HG03095 (cell line): ENCODE measurements around the gene OSBPL6.
"Not testable (repeated sequence)": the region's sequence is repeated elsewhere in the genome, so short reads cannot be mapped to it uniquely, and the experiment has no call there.

Experiments used
- ATAC-seq: cut with Tn5 transposase; IDR thresholded peaks from one replicate; pipeline ENCODE4 v1.9.1; 2021; ENCODE audit warnings: moderate library complexity; ENCODE audit not compliant: unreplicated experiment

OSBPL6 gene

GRCh38 chr2:178197791-178198190 is 3.5 kb downstream of the OSBPL6 start:
- no peak for ATAC-seq

- ATAC-seq: not testable (repeated sequence)
Measured at GRCh38 chr2:178198441-178198840, 4.1 kb downstream of the OSBPL6 start.

- no peak for ATAC-seq
Measured at GRCh38 chr2:178199334-178199733, 5.0 kb downstream of the OSBPL6 start.

- ATAC-seq: no peak
Measured at GRCh38 chr2:178200331-178200730, 6.0 kb downstream of the OSBPL6 start.

- no peak for ATAC-seq
Measured at GRCh38 chr2:178202927-178203326, 8.6 kb downstream of the OSBPL6 start.

- no peak for ATAC-seq
Measured at GRCh38 chr2:178204977-178205376, 10.7 kb downstream of the OSBPL6 start.

GRCh38 chr2:178205853-178206521 is 11.7 kb downstream of the OSBPL6 start:
- ATAC-seq: no peak

GRCh38 chr2:178208336-178208735 is 14.0 kb downstream of the OSBPL6 start:
- ATAC-seq: no peak

GRCh38 chr2:178208817-178209216 is 14.5 kb downstream of the OSBPL6 start:
- no peak for ATAC-seq

- no peak for ATAC-seq
Measured at GRCh38 chr2:178211460-178211859, 17.1 kb downstream of the OSBPL6 start.

GRCh38 chr2:178211943-178212342 is 17.6 kb downstream of the OSBPL6 start:
- ATAC-seq: no peak

GRCh38 chr2:178213991-178214390 is 19.7 kb downstream of the OSBPL6 start:
- ATAC-seq: no peak

GRCh38 chr2:178219247-178219646 is 24.9 kb downstream of the OSBPL6 start:
- no peak for ATAC-seq

- no peak for ATAC-seq
Measured at GRCh38 chr2:178220814-178221213, 26.5 kb downstream of the OSBPL6 start.

GRCh38 chr2:178221556-178221955 is 27.2 kb downstream of the OSBPL6 start:
- no peak for ATAC-seq

GRCh38 chr2:178223806-178224205 is 29.5 kb downstream of the OSBPL6 start:
- no peak for ATAC-seq

GRCh38 chr2:178225006-178225805 is 30.9 kb downstream of the OSBPL6 start:
- ATAC-seq: no peak

GRCh38 chr2:178227187-178227586 is 32.9 kb downstream of the OSBPL6 start:
- ATAC-seq: no peak

GRCh38 chr2:178229927-178230326 is 35.6 kb downstream of the OSBPL6 start:
- ATAC-seq: no peak

- no peak for ATAC-seq
Measured at GRCh38 chr2:178230396-178230795, 36.1 kb downstream of the OSBPL6 start.

GRCh38 chr2:178233428-178233827 is 39.1 kb downstream of the OSBPL6 start:
- no peak for ATAC-seq

GRCh38 chr2:178234648-178235047 is 40.3 kb downstream of the OSBPL6 start:
- no peak for ATAC-seq
